ENCODE data around the gene PEAK1.

DNA sequence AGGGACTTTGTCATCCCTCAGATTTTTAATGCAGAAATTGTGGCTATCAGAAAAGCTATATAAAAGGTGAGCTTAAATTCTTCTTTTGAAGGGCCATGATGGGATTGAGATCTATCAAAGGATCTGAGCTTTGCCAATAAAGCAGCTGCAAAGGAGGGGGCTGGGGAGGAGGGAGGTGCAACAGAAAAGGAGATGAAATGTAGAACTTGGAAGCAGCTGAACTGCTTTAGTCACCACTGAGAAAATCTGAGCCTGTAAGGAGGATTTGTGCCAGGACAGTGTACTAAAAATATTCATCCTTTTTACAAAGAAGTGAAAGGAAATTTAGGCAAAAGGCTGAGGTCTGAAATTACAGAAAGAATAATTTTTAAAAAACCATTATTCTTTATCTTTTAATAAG is 359.4 kb downstream of the PEAK1 start:
- TF ChIP-seq JUN (IDR thresholded peaks at IDR 0.05; ENCODE audit: borderline replicate concordance, insufficient read depth, insufficient read length, low read depth) (no peak), POLR2A (IDR thresholded peaks at IDR 0.05; ENCODE audit: low read depth, low read length) (no peak), EZH2 (IDR thresholded peaks at IDR 0.05; ENCODE audit: borderline replicate concordance, low read depth, low read length, severe bottlenecking) (no peak), POLR2AphosphoS5 (IDR thresholded peaks at IDR 0.05; ENCODE audit: insufficient read depth, low read depth, low read length) (no peak), MYC (IDR thresholded peaks at IDR 0.05; ENCODE audit: low read depth, low read length) (no peak), GATA2 (IDR thresholded peaks at IDR 0.05; ENCODE audit: insufficient read depth, insufficient read length, low read depth, low read length) (no peak)
- TF ChIP-seq, protein P1, sequence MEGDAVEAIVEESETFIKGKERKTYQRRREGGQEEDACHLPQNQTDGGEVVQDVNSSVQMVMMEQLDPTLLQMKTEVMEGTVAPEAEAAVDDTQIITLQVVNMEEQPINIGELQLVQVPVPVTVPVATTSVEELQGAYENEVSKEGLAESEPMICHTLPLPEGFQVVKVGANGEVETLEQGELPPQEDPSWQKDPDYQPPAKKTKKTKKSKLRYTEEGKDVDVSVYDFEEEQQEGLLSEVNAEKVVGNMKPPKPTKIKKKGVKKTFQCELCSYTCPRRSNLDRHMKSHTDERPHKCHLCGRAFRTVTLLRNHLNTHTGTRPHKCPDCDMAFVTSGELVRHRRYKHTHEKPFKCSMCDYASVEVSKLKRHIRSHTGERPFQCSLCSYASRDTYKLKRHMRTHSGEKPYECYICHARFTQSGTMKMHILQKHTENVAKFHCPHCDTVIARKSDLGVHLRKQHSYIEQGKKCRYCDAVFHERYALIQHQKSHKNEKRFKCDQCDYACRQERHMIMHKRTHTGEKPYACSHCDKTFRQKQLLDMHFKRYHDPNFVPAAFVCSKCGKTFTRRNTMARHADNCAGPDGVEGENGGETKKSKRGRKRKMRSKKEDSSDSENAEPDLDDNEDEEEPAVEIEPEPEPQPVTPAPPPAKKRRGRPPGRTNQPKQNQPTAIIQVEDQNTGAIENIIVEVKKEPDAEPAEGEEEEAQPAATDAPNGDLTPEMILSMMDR (IDR thresholded peaks at IDR 0.05; ENCODE audit: extremely low read depth in 1 of 2, insufficient read depth in 1 of 2, low read depth in 1 of 2, low read length in 2 of 2): no peak
- TF ChIP-seq, protein P2, sequence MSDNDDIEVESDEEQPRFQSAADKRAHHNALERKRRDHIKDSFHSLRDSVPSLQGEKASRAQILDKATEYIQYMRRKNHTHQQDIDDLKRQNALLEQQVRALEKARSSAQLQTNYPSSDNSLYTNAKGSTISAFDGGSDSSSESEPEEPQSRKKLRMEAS (IDR thresholded peaks at IDR 0.05; ENCODE audit: insufficient read depth, insufficient read length): no peak
